ENCODE measurements around the gene KCNQ1. TPM values are rescaled to one million over a fixed set of nuclear protein-coding genes. Genes with fewer than 3 reads are reported as not detected.

Gene KCNQ1
- total RNA-seq, 1 experiment from 2014 or later, result 2.5 TPM

- no peak for DNase-seq (ENCODE audit: low spot score)
These were observed 144.7 kb downstream of the KCNQ1 start for GRCh38 chr11:2589538-2589934.

GRCh38 chr11:2590131-2590964, 145.5 kb downstream of the KCNQ1 start:
- ChIA-PET POLR2A (no interaction called here), CTCF (no interaction called here)
- no peak for DNase-seq (ENCODE audit: low spot score)
- peaks cover 92% of the 10 kb centered on the region; the same call in 1 of the 2 replicates for H3K27me3 Mint-ChIP-seq (ENCODE audit: low read depth)
- no peaks in the 10 kb centered on the region for H3K36me3 Mint-ChIP-seq
- H3K4me3 Mint-ChIP-seq, result no peak overlapping the region
- H3K27ac Mint-ChIP-seq, result no peak overlapping the region
- H3K9me3 Mint-ChIP-seq, result no peaks in the 10 kb centered on the region
- TF ChIP-seq NFE2L1 (CRISPR knock-in tag; IDR thresholded peaks at IDR 0.05) (no peak), ERG (CRISPR knock-in tag; IDR thresholded peaks at IDR 0.05) (no peak), NR2C2 (CRISPR knock-in tag; IDR thresholded peaks at IDR 0.05) (no peak), ZNF671 (CRISPR knock-in tag; IDR thresholded peaks at IDR 0.05) (no peak), OVOL2 (CRISPR knock-in tag; IDR thresholded peaks at IDR 0.05; ENCODE audit: borderline replicate concordance) (no peak), TEAD4 (CRISPR knock-in tag; IDR thresholded peaks at IDR 0.05) (no peak), JAZF1 (CRISPR knock-in tag; IDR thresholded peaks at IDR 0.05) (no peak)
- H3K4me1 Mint-ChIP-seq, result no peaks in the 10 kb centered on the region
- ATAC-seq, result no peak

More at GRCh38 chr11:2589538-2589934, 144.7 kb downstream of the KCNQ1 start:
- H3K4me3 Mint-ChIP-seq, result no peak overlapping the region
- H3K36me3 Mint-ChIP-seq, result no peaks in the 10 kb centered on the region
- H3K4me1 Mint-ChIP-seq, result no peaks in the 10 kb centered on the region
- no peak for ATAC-seq
- no peaks in the 10 kb centered on the region for H3K9me3 Mint-ChIP-seq
- ChIA-PET CTCF (no interaction called here), POLR2A (no interaction called here)
- TF ChIP-seq ATF6 (CRISPR knock-in tag; IDR thresholded peaks at IDR 0.05), result no peak
- peaks cover 84% of the 10 kb centered on the region; the same call in 1 of the 2 replicates for H3K27me3 Mint-ChIP-seq (ENCODE audit: low read depth)
- H3K27ac Mint-ChIP-seq, result no peak overlapping the region

DNA sequence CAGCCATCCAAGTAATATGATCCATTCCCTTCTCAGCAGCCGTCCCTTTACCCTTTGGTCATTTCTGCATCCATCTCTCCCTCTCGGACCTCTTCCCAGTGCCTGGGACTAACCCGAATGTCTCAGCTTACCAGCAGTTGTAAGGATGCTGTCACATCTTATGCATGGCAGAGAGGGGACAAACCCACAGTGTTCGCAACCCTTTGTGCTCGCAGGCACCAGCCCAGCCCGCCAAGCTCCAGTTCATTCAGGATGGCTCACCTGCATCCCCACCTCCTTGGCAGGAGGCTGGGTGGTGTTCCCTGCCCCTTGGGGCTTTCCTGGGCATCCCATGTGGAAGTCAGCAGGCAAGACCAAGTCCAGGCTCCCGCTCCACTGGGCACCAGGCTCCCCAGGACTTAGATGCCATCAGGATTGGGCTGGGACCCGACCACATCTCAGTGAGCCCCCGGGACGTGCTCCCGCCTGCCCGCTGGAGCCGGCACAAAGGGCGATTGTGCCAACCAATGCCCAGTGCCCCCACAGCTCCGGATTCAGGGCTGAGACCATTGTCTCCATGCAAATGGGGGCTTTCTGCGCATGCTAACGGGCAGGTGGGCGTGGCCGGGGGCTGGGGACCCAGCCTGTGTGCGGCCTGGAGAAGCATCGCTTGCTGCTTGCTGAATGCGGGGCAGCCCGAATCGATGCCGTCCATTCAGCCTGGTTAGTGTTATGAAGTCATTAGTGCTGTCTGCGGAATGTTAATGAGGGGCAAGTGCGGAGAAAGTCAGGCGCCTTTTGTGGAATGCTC, 146.4 kb downstream of the KCNQ1 start:
- CTCF ChIA-PET, result no interaction called here
- DNase-seq (ENCODE audit: low spot score), result peak; percentile 12

More for the DNA sequence above, 146.4 kb downstream of the KCNQ1 start:
- no peaks in the 10 kb centered on the region for H3K9me3 Mint-ChIP-seq
- no peaks in the 10 kb centered on the region for H3K4me1 Mint-ChIP-seq
- TF ChIP-seq NFATC4 (CRISPR knock-in tag; IDR thresholded peaks at IDR 0.05) (no peak), JAZF1 (CRISPR knock-in tag; IDR thresholded peaks at IDR 0.05) (no peak), TP53 (CRISPR knock-in tag; IDR thresholded peaks at IDR 0.05) (no peak), ZNF263 (CRISPR knock-in tag; IDR thresholded peaks at IDR 0.05; ENCODE audit: low read depth) (no peak), NR2C2 (CRISPR knock-in tag; IDR thresholded peaks at IDR 0.05) (no peak), ZNF121 (CRISPR knock-in tag; IDR thresholded peaks at IDR 0.05) (no peak)
- TF ChIP-seq, protein P1, sequence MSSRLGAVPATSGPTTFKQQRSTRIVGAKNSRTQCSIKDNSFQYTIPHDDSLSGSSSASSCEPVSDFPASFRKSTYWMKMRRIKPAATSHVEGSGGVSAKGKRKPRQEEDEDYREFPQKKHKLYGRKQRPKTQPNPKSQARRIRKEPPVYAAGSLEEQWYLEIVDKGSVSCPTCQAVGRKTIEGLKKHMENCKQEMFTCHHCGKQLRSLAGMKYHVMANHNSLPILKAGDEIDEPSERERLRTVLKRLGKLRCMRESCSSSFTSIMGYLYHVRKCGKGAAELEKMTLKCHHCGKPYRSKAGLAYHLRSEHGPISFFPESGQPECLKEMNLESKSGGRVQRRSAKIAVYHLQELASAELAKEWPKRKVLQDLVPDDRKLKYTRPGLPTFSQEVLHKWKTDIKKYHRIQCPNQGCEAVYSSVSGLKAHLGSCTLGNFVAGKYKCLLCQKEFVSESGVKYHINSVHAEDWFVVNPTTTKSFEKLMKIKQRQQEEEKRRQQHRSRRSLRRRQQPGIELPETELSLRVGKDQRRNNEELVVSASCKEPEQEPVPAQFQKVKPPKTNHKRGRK (CRISPR knock-in tag; IDR thresholded peaks at IDR 0.05; ENCODE audit: borderline replicate concordance), result no peak
- TF ChIP-seq, protein P2, sequence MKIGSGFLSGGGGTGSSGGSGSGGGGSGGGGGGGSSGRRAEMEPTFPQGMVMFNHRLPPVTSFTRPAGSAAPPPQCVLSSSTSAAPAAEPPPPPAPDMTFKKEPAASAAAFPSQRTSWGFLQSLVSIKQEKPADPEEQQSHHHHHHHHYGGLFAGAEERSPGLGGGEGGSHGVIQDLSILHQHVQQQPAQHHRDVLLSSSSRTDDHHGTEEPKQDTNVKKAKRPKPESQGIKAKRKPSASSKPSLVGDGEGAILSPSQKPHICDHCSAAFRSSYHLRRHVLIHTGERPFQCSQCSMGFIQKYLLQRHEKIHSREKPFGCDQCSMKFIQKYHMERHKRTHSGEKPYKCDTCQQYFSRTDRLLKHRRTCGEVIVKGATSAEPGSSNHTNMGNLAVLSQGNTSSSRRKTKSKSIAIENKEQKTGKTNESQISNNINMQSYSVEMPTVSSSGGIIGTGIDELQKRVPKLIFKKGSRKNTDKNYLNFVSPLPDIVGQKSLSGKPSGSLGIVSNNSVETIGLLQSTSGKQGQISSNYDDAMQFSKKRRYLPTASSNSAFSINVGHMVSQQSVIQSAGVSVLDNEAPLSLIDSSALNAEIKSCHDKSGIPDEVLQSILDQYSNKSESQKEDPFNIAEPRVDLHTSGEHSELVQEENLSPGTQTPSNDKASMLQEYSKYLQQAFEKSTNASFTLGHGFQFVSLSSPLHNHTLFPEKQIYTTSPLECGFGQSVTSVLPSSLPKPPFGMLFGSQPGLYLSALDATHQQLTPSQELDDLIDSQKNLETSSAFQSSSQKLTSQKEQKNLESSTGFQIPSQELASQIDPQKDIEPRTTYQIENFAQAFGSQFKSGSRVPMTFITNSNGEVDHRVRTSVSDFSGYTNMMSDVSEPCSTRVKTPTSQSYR (CRISPR knock-in tag; IDR thresholded peaks at IDR 0.05), result no peak
- TF ChIP-seq, protein P3, sequence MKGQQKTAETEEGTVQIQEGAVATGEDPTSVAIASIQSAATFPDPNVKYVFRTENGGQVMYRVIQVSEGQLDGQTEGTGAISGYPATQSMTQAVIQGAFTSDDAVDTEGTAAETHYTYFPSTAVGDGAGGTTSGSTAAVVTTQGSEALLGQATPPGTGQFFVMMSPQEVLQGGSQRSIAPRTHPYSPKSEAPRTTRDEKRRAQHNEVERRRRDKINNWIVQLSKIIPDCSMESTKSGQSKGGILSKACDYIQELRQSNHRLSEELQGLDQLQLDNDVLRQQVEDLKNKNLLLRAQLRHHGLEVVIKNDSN (CRISPR knock-in tag; IDR thresholded peaks at IDR 0.05), result no peak
- TF ChIP-seq, protein P4, sequence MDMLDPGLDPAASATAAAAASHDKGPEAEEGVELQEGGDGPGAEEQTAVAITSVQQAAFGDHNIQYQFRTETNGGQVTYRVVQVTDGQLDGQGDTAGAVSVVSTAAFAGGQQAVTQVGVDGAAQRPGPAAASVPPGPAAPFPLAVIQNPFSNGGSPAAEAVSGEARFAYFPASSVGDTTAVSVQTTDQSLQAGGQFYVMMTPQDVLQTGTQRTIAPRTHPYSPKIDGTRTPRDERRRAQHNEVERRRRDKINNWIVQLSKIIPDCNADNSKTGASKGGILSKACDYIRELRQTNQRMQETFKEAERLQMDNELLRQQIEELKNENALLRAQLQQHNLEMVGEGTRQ (CRISPR knock-in tag; IDR thresholded peaks at IDR 0.05), result no peak
- TF ChIP-seq, protein P5, sequence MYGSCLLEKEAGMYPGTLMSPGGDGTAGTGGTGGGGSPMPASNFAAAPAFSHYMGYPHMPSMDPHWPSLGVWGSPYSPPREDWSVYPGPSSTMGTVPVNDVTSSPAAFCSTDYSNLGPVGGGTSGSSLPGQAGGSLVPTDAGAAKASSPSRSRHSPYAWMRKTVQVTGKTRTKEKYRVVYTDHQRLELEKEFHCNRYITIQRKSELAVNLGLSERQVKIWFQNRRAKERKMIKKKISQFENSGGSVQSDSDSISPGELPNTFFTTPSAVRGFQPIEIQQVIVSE (CRISPR knock-in tag; IDR thresholded peaks at IDR 0.05; ENCODE audit: borderline replicate concordance), result no peak
- no peaks in the 10 kb centered on the region for H3K36me3 Mint-ChIP-seq
- POLR2A ChIA-PET, result no interaction called here
- peaks cover 100% of the 10 kb centered on the region; the same call in 1 of the 2 replicates for H3K27me3 Mint-ChIP-seq (ENCODE audit: low read depth)
- H3K4me3 Mint-ChIP-seq, result no peak overlapping the region
- ATAC-seq, result no peak
- no peak overlapping the region for H3K27ac Mint-ChIP-seq

Measured in WTC11 (cell line).